GM19193 (cell line): ENCODE results near the gene CA9.
A peak's percentile ranks its signal among the peaks of the same experiment; 100 is the strongest.

Experiments
- POLR2A ChIP-seq: IDR thresholded peaks from 4 replicates; pipeline ENCODE4 v1.6.1; 2011; ENCODE audit not compliant: insufficient read depth, insufficient read length; ENCODE audit errors: extremely low read depth

The CA9 gene

GRCh38 chr9:35653611-35654010, 20.1 kb upstream of the CA9 start:
- TF ChIP-seq POLR2A = no peak

GRCh38 chr9:35656348-35656747, 17.4 kb upstream of the CA9 start:
- TF ChIP-seq POLR2A = no peak

- no peak for TF ChIP-seq POLR2A
These were observed 16.7 kb upstream of the CA9 start for GRCh38 chr9:35656831-35657545.

GRCh38 chr9:35657546-35658136, 16.1 kb upstream of the CA9 start, which contains the start of gene RMRP:
Gene RMRP (minus strand): TSS chr9:35658019.
- no peak for TF ChIP-seq POLR2A

GRCh38 chr9:35658137-35658967, 15.4 kb upstream of the CA9 start, which contains the start of gene CCDC107:
Gene CCDC107 (plus strand): TSS chr9:35658292. CDS start chr9:35658380, 88 bp downstream.
- TF ChIP-seq POLR2A = peak; percentile 88

GRCh38 chr9:35658968-35659220, 14.8 kb upstream of the CA9 start:
- no peak for TF ChIP-seq POLR2A

- no peak for TF ChIP-seq POLR2A
These were observed 14.4 kb upstream of the CA9 start for GRCh38 chr9:35659340-35659739.

GRCh38 chr9:35660966-35661415, 12.7 kb upstream of the CA9 start:
- no peak for TF ChIP-seq POLR2A

- no peak for TF ChIP-seq POLR2A
These were observed 11.9 kb upstream of the CA9 start for GRCh38 chr9:35661756-35662350.

GRCh38 chr9:35662437-35662836, 11.3 kb upstream of the CA9 start:
- TF ChIP-seq POLR2A = peak; percentile 11

GRCh38 chr9:35664531-35665470, 8.9 kb upstream of the CA9 start, which contains the start of gene ARHGEF39:
Gene ARHGEF39 (minus strand): TSS chr9:35665195. CDS start chr9:35665169, 26 bp downstream.
- TF ChIP-seq POLR2A = peak; percentile 72

GRCh38 chr9:35665471-35665818, 8.3 kb upstream of the CA9 start:
- TF ChIP-seq POLR2A = no peak

GRCh38 chr9:35666045-35666444, 7.7 kb upstream of the CA9 start:
- TF ChIP-seq POLR2A = no peak

GRCh38 chr9:35666549-35666948, 7.2 kb upstream of the CA9 start:
- no peak for TF ChIP-seq POLR2A
